GM18868 (cell line): ENCODE results near the gene FSHR.

ENCODE experiments used
- ATAC-seq: cut with Tn5 transposase; IDR thresholded peaks from one replicate; pipeline ENCODE4 v1.9.1; 2021; ENCODE audit warnings: mild to moderate bottlenecking, moderate library complexity; ENCODE audit not compliant: unreplicated experiment

FSHR gene

GRCh38 chr2:49033394-49034185 is 120.7 kb downstream of the FSHR start:
- no peak for ATAC-seq

DNA sequence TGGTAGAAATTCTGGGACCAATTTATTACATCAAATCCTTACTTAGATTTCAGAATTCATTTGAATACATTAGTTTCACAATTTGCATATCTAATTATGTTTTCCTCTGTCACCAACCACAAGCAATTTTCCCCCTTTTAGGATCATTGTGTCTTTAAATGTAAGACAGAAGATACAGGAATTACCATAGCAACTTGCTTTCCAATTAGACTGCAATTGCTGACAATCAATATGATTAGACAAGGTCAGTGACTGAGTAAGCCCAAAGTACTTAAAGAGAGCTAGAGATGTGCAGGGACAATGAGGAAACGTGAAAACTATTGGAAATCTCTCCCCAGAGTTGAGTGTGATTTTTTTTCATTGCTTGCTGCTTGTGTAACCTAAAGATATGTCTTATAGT is 121.4 kb downstream of the FSHR start:
- no peak for ATAC-seq

DNA sequence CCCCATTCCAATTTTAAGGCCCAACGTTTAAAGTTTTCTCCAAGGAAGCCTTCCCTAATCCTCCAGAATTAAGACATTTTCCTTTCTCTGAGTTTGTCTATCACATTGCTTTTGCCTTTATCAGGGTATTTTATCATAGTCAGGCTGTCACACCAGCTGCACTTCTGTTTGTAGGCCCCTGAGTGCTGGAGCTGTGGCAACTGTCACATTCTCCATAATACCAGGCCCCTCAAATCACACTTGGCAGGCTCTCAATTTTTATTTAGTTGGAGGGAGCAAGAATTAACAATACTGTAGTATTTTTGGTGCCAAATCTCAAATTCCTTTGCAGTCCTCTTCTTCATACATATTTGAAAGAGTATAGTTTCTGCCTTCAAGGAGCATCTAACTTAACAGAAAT is 122.2 kb downstream of the FSHR start:
- no peak for ATAC-seq

DNA sequence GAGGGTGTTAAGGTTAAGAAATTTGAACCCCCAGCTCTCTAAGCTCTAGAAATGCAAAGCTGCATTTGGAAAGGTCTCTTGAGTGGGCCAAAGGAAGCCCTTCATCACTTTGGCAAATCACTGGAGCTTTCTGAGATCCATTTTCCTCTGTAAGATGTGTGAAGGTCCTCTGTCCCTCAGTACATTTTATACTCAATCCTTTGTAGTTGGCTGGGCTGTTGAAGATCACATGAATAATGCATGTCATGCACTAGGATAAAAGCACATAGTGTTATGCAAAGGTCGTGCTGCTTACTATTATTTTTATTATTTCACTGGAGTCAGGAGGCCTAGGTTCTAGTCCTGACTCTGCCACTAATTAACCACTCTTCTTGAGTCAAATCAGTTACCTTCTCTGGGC is 124.9 kb downstream of the FSHR start:
- no peak for ATAC-seq

GRCh38 chr2:49028101-49028500 is 126.2 kb downstream of the FSHR start:
- ATAC-seq, result peak; percentile 98

- no peak for ATAC-seq
Measured at GRCh38 chr2:49026706-49027105, 127.6 kb downstream of the FSHR start.

DNA sequence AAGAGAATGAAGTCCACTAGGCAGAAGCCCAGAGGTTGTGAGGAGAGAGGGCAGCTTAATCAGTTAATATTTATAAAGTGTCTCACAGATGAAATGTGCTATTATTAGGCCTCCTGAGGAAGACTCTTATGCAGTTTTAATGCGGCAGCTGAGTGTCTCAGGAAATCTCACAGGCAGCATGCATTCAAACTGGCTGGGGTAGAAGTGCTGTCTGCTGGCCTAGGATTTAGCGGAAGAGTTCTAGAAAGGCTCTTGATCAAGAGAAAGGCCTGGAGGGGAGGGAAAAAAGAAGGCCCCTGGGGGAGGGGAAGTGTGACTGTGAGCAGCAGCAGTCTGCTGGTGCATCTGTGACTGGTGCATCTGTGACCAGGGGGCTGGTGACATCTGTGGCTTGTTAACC is 133.0 kb downstream of the FSHR start:
- ATAC-seq, result no peak

DNA sequence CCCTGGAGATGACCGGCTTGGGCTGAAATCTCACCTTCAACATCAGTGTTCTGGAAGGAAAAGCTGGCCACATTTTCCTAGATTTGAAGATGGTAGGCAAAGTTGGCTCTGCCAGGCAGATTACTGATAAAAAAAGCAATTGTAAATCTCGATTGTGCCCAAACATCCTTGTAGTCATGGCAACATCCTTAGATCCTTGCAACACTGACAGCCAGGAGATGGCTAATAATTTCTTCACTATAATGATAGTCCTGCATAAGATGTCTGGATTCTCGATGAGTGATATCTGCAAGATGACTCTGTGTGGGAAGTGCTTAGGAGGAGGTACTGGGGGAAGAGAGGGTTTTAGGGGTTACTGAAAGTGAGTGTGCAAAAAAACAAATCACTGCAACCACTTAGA is 149.1 kb downstream of the FSHR start:
- ATAC-seq, result no peak

DNA sequence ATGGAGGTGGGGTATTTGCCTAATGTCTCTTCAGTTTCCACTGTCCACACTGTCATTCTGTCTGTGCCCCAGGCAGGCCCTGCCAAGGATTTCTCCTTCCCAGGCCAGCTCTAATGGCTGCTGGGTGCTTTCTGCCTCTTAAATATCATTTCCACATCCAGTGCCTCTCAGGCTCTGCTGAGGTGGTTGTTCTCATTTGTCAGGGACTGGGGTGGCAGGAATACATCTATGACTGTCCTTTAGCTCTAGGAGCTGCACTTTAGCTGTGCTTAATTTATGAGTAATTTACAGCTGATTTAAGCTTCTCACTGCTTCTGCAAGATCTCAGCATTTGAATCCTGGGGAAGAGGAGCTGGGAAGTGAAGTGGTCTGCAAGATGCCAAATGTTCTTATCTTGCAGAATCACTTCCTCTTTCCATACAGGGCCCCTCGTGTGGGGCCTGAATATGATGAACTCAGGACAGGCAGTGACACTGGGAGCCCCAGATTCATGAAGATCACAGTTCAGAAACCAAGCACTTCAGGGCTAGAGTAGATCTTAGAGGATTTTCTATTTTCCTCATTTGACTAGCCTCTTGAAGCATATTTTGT is 150.2 kb downstream of the FSHR start:
- peak; percentile 84 for ATAC-seq

DNA sequence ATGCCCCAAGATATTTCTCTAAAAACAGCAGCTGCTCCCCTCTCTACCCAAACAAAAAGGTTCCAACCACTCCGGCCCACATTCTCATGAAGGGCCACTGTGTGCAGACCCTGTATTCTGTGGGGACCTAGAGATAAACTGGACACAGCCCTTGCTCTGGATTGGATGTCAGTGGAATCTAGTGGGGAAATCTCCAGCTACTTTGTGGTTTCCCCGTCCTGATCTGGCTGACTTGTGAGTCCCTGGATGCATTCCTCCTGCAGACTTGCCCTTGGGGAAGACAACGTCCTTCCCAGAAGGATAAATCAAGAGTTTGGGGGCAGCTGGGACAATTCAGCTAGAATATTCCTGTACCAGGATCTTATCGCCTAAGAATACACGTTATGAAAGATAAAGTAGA is 151.1 kb downstream of the FSHR start:
- no peak for ATAC-seq

DNA sequence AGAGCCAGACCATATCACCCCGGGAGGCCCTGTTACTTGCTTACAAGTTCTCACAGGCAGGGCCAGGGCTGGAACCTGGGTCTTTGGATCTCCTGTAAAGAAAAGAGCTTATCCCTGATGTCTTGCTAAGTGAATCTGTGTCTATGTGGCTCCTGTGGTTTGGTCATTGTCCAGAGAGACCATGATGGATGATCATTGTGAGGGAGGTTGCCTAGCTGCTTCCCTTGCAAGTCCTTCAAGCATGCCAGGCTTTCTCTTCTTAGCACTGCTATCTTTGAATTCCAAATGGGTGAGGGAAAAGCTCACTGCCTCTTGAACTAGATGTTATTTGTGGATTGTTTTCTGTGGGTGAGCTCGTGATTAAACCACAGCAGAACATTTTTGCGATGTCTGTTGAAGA is 151.6 kb downstream of the FSHR start:
- ATAC-seq, result no peak

DNA sequence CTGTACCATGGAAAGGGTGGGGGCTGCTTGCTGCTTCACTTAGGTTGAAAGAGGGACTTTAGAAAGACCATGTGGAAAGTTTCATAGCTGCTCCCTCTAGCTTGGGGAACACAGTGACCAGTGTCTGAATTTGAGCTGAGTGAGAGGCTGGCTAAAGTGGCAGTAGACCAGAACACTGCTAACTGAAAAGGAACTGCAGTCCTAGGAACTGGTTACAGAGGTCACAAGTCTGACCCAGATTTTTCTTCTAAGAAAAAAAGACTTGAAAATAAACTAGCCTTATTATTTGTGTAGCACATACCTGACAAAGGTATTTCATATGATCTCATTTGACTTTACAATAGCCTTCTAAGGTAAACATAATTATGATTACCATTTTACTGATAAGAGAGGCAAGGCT is 153.6 kb downstream of the FSHR start:
- no peak for ATAC-seq

DNA sequence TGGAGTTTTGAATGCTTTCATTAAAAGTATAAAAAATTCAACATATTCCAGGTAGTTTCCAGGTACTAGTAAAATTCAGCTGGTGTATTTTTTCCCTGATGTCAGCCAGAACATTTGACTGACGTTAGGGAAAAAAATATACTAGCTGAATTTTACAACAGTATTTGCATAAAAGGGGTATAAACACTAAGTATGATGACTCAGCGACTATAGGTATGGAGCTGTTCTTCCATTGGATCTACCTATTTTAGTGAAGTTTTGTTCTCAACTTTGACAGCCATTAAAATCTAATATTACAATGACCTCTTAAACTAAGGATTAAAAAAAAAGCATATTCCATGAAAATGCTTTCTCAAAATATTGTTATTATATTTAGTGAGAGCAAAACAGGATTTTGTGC is 155.9 kb downstream of the FSHR start:
- ATAC-seq, result no peak

- ATAC-seq, result peak; percentile 46
Measured at GRCh38 chr2:48993576-48993975, 160.7 kb downstream of the FSHR start.

GRCh38 chr2:48991415-48992131 is 162.7 kb downstream of the FSHR start:
- peak; percentile 65 for ATAC-seq

GRCh38 chr2:48984922-48985321 is 169.4 kb downstream of the FSHR start:
- ATAC-seq, result peak; percentile 38

DNA sequence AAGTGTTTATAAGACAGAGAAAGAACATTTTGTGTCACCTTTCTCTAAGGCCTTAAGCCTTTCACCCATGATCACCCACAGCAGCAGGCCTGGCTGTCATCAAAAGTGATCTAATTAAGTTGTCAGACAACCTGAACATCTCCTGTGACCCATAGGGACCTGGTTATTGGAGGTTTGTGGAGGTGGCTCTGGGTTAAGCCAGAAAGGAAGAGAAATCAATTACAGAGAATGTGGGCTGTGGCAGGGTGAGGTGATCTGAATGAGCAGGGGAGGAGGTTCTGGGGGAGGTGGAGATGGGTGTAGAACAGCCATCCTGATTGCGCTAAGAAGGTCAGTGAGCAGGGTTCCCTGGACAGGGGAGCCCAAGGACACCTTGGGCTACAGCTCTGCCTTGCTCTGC is 170.8 kb downstream of the FSHR start:
- ATAC-seq, result no peak

DNA sequence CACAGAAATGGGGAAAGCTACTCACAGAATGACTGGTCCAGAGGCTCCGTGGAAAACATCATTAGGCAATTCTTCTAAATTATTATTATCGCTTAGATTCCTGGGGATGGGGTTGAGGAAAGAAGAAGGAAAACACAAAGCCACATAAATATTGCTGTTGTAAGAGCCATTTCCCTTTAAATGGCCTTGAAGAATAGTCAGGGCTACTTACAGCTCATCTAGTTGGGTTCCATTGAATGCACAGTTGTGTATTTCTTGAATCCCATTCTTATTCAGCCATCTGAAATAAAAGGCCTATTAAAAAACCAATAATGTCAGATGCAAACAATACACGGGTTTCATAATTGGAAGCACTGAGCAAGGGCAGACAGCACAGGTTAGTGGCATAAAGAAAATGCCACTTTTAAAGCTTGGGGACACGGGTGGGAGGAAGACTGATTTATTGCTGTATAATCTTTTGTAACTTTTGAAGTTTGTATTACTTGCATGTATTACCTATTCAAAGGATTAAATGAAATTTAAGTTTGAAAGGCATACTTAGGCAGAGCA is 171.4 kb downstream of the FSHR start:
- no peak for ATAC-seq

DNA sequence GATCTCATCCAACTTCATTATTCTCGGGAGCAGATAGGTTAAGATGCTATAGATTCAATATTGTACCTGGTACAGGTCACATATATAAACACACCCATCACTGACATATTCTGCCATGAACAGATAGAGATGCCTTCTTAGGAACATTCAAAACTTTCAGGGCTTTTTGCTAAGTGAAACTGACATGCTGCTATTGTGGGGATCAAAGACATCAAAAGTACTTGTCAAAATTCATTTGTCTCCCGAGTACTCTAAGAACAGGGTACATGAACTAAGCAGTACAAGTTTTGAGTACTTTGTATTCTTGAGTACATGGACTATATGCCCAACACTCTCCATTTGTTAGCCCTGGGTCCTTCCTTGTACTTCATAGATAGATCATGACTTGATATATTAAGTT is 173.5 kb downstream of the FSHR start:
- ATAC-seq, result no peak

- no peak for ATAC-seq
Measured at GRCh38 chr2:48979691-48980090, 174.6 kb downstream of the FSHR start.

DNA sequence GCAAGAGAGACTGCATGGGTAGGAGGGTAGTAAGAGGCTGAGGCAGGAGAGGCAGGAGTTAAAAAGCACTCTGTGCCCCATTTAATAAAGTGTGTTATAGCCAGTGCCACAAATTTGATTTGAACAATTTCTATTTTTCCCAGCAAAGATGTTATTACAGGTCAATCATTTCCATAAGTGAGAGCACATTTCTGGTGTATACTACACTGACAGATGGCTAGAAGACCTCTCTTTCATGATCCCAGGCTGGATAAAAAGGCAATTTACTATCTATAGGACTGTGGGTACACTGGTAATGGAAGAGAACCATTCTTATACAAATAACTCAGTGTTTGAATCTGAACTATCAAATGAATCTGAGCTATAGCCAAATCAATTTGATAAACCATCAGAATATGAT is 176.2 kb downstream of the FSHR start:
- no peak for ATAC-seq

DNA sequence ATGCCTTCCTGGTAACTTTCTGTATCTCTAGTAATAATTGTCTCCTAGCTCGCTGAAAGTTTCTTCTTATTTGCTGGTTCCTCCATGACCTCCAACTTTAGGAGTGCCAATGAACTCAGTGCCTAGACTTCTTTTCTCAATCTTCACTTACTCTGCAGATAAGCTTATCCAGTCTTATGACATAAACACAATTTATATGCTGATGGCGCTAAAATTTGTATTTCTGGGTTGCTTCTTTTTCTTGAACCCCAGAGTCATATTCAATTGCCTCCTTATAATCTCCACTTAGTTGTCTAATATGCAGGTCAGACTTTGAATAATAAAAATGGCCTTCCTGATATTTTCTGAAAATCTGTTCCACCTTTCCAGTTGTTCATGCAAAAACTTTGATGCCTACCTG is 182.5 kb downstream of the FSHR start:
- no peak for ATAC-seq
